OCI-LY3 (cell line): ENCODE measurements around the gene BCL2L13.

ENCODE experiments used
- H2AFZ ChIP-seq: fragments of 200-600, 300-600 bp; shearing (Covaris generic); 2 replicates; pipeline ENCODE4 v1.6.0; 2014; ENCODE audit warnings: antibody characterized with exemption, low read depth, low read length
- H3K27ac ChIP-seq: fragments of 200-600, 300-600 bp; sonication (generic); 2 replicates; pipeline ENCODE4 v1.5.1; 2014; ENCODE audit warnings: mild to moderate bottlenecking, low read length, moderate library complexity, mixed read lengths
- H3K27me3 ChIP-seq: fragments of 200-600, 300-600 bp; sonication (generic); 2 replicates; pipeline ENCODE4 v1.6.1; 2014; ENCODE audit warnings: low read depth, low read length, mixed read lengths
- H3K36me3 ChIP-seq: fragments of 200-600, 300-600 bp; sonication (generic); replicated peaks from 2 replicates; pipeline ENCODE3; 2014; ENCODE audit warnings: low read depth, low read length, mixed read lengths
- H3K4me1 ChIP-seq: fragments of 300-600, 200-600 bp; sonication (generic); 2 replicates; pipeline ENCODE4 v1.6.1; 2014; ENCODE audit warnings: low read length, mixed read lengths
- H3K4me2 ChIP-seq: fragments of 200-600, 300-600 bp; sonication (generic); 2 replicates; pipeline ENCODE4 v1.6.1; 2014; ENCODE audit warnings: low read length, mixed read lengths
- H3K4me3 ChIP-seq: fragments of 300-600, 200-600 bp; sonication (generic); 2 replicates; pipeline ENCODE4 v1.5.1; 2014; ENCODE audit warnings: antibody characterized with exemption, mild to moderate bottlenecking, low read length, moderate library complexity
- H3K79me2 ChIP-seq: fragments of 300-600, 200-600 bp; shearing (Covaris generic); 2 replicates; pipeline ENCODE4 v1.6.1; 2014; ENCODE audit warnings: mild to moderate bottlenecking, low read length, mixed read lengths
- H3K9ac ChIP-seq: fragments of 300-600, 200-600 bp; shearing (Covaris generic); 2 replicates; pipeline ENCODE4 v1.6.0; 2014; ENCODE audit warnings: mild to moderate bottlenecking, low read length, moderate library complexity
- H3K9me3 ChIP-seq: fragments of 200-600, 300-600 bp; shearing (Covaris generic); 2 replicates; pipeline ENCODE4 v1.6.1; 2014; ENCODE audit warnings: low read length, mixed read lengths; ENCODE audit not compliant: insufficient read depth
- H4K20me1 ChIP-seq: fragments of 200-600, 300-600 bp; sonication (generic); 2 replicates; pipeline ENCODE4 v1.6.1; 2016; ENCODE audit warnings: low read length, mixed read lengths; ENCODE audit not compliant: insufficient read depth
- CTCF ChIP-seq: fragments of 200-600, 300-600 bp; sonication (generic); IDR thresholded peaks from 2 replicates; pipeline ENCODE4 v1.5.1; 2014; ENCODE audit warnings: antibody characterized with exemption, low read length, low read depth
- EZH2phosphoT487 ChIP-seq: fragments of 200-600 bp; shearing (Covaris generic); IDR thresholded peaks from 2 replicates; pipeline ENCODE4 v1.6.1; 2018; ENCODE audit warnings: antibody characterized with exemption, mixed run types, low read depth

BCL2L13 gene

GRCh38 chr22:17775781-17776465, 137.4 kb downstream of the BCL2L13 start:
- H3K4me3 ChIP-seq: no peak overlapping the region
- H3K79me2 ChIP-seq: peaks cover 75% of the 10 kb centered on the region
- TF ChIP-seq EZH2phosphoT487: no peak
- no peak for TF ChIP-seq CTCF
- H3K4me1 ChIP-seq: peaks cover 70% of the 10 kb centered on the region
- no peak overlapping the region for H2AFZ ChIP-seq
- H4K20me1 ChIP-seq: peaks cover 23% of the 10 kb centered on the region
- peak overlapping the region; percentile 49; the same call in 1 of the 2 replicates for H3K27ac ChIP-seq
- H3K27me3 ChIP-seq: no peaks in the 10 kb centered on the region
- peak overlapping the region; percentile 94 for H3K4me2 ChIP-seq
- H3K36me3 ChIP-seq: peaks cover 40% of the 10 kb centered on the region
- no peak overlapping the region for H3K9ac ChIP-seq
- no peaks in the 10 kb centered on the region for H3K9me3 ChIP-seq

GRCh38 chr22:17777005-17777716, 138.6 kb downstream of the BCL2L13 start:
- H3K27ac ChIP-seq: peak overlapping the region; percentile 94
- peaks cover 11% of the 10 kb centered on the region for H4K20me1 ChIP-seq
- H3K36me3 ChIP-seq: peaks cover 32% of the 10 kb centered on the region
- peak overlapping the region; percentile 97 for H3K9ac ChIP-seq
- no peaks in the 10 kb centered on the region for H3K27me3 ChIP-seq
- peak overlapping the region; percentile 99 for H3K4me2 ChIP-seq
- H2AFZ ChIP-seq: no peak overlapping the region; the same call in 1 of the 2 replicates
- peak overlapping the region; percentile 83 for H3K4me3 ChIP-seq
- no peaks in the 10 kb centered on the region for H3K9me3 ChIP-seq
- peaks cover 70% of the 10 kb centered on the region for H3K4me1 ChIP-seq
- TF ChIP-seq EZH2phosphoT487: no peak
- TF ChIP-seq CTCF: no peak
- H3K79me2 ChIP-seq: peaks cover 73% of the 10 kb centered on the region

GRCh38 chr22:17777717-17778044, 139.1 kb downstream of the BCL2L13 start:
- H3K4me1 ChIP-seq: peaks cover 70% of the 10 kb centered on the region
- peak overlapping the region; percentile 97 for H3K9ac ChIP-seq
- peak overlapping the region; percentile 94 for H3K27ac ChIP-seq
- H3K79me2 ChIP-seq: peaks cover 73% of the 10 kb centered on the region
- peak overlapping the region; percentile 83 for H3K4me3 ChIP-seq
- TF ChIP-seq EZH2phosphoT487 (no peak), CTCF (no peak)
- peak overlapping the region; percentile 99 for H3K4me2 ChIP-seq
- peaks cover 27% of the 10 kb centered on the region for H3K36me3 ChIP-seq
- peaks cover 6% of the 10 kb centered on the region for H4K20me1 ChIP-seq
- no peaks in the 10 kb centered on the region for H3K27me3 ChIP-seq
- H3K9me3 ChIP-seq: no peaks in the 10 kb centered on the region
- no peak overlapping the region; the same call in 1 of the 2 replicates for H2AFZ ChIP-seq

GRCh38 chr22:17778412-17778976, 139.9 kb downstream of the BCL2L13 start:
- Histone ChIP-seq H3K4me1 (peaks cover 74% of the 10 kb centered on the region), H2AFZ (no peak overlapping the region)

More at GRCh38 chr22:17778412-17778976, 139.9 kb downstream of the BCL2L13 start:
- Histone ChIP-seq H4K20me1 (no peaks in the 10 kb centered on the region), H3K36me3 (peaks cover 20% of the 10 kb centered on the region), H3K9ac (peak overlapping the region; percentile 97), H3K4me3 (peak overlapping the region; percentile 83), H3K79me2 (peaks cover 66% of the 10 kb centered on the region), H3K27ac (peak overlapping the region; percentile 94), H3K9me3 (no peaks in the 10 kb centered on the region), H3K4me2 (peak overlapping the region; percentile 99), H3K27me3 (no peaks in the 10 kb centered on the region)
- TF ChIP-seq EZH2phosphoT487 (no peak), CTCF (no peak)
